Liver (tissue), 9 donors: ENCODE measurements around the gene STXBP1. TPM values are rescaled to one million over a fixed set of nuclear protein-coding genes. Genes with fewer than 3 reads are reported as not detected.

Experiments used
- DNase-seq: peaks from one replicate; pipeline ENCODE4 v3.0.0-alpha.2; 2017; ENCODE audit warnings: low spot score
- H3K27ac ChIP-seq, 2 donors: one replicate each; pipeline ENCODE4 v1.7.0; 2013; ENCODE audit warnings: inconsistent platforms in 2 of 2, low read length in 2 of 2, control low read depth in 1 of 2, low read depth in 1 of 2, mild to moderate bottlenecking in 1 of 2
- H3K27me3 ChIP-seq, 4 donors: one replicate each; pipeline versions ENCODE4 v1.6.1 to v1.7.0; 2013; ENCODE audit warnings: low read length in 3 of 4, inconsistent platforms in 1 of 4, mild to moderate bottlenecking in 1 of 4, moderate library complexity in 1 of 4; ENCODE audit not compliant: control insufficient read depth in 4 of 4, insufficient read depth in 4 of 4
- H3K36me3 ChIP-seq, 4 donors: one replicate each; pipeline versions ENCODE4 v1.6.1 to v1.7.0; 2013; ENCODE audit warnings: low read length in 3 of 4, mild to moderate bottlenecking in 3 of 4, low read depth in 1 of 4, moderate library complexity in 1 of 4; ENCODE audit not compliant: control insufficient read depth in 4 of 4, insufficient read depth in 3 of 4
- H3K4me1 ChIP-seq, 4 donors: one replicate each; pipeline versions ENCODE4 v1.6.1 to v1.7.0; 2013; ENCODE audit warnings: low read length in 3 of 4, mild to moderate bottlenecking in 3 of 4, moderate library complexity in 1 of 4; ENCODE audit not compliant: control insufficient read depth in 4 of 4, insufficient read depth in 4 of 4
- H3K4me3 ChIP-seq, 3 donors: one replicate each; pipeline versions ENCODE4 v1.6.1 to v1.7.0; 2013; ENCODE audit warnings: low read length in 3 of 3, control low read depth in 1 of 3, low read depth in 1 of 3, mild to moderate bottlenecking in 1 of 3
- H3K9ac ChIP-seq, 2 donors: one replicate each; pipeline ENCODE4 v1.7.0; 2013; ENCODE audit warnings: low read length in 2 of 2, mild to moderate bottlenecking in 2 of 2, moderate library complexity in 2 of 2, control low read depth in 1 of 2, low read depth in 1 of 2
- H3K9me3 ChIP-seq, 4 donors: one replicate each; pipeline versions ENCODE4 v1.6.1 to v1.7.0; 2013; ENCODE audit warnings: low read length in 3 of 4; ENCODE audit not compliant: control insufficient read depth in 4 of 4
- ATF3 ChIP-seq: IDR thresholded peaks from 2 replicates; pipeline ENCODE4 v1.6.1; 2016; ENCODE audit warnings: antibody characterized with exemption
- CTCF ChIP-seq: fragments of 150-350 bp; IDR thresholded peaks from 2 replicates; pipeline ENCODE4 v1.5.1; 2017; ENCODE audit warnings: improper control_type of control experiment, low read depth, low read length; ENCODE audit not compliant: missing input control
- EGR1 ChIP-seq, 2 donors: IDR thresholded peaks; 2 replicates each; pipeline ENCODE4 v1.6.1; 2016 to 2018; ENCODE audit warnings: antibody characterized with exemption in 2 of 2, low read depth in 2 of 2
- FOXA1 ChIP-seq: IDR thresholded peaks from 2 replicates; pipeline ENCODE4 v1.6.1; 2016; ENCODE audit warnings: antibody characterized with exemption
- FOXA2 ChIP-seq: IDR thresholded peaks from 2 replicates; pipeline ENCODE4 v1.6.1; 2016; ENCODE audit warnings: antibody characterized with exemption
- GABPA ChIP-seq, 2 donors: IDR thresholded peaks in 1 of 2; conservative IDR thresholded peaks in 1 of 2; 2 replicates each; pipeline ENCODE4 v1.6.1; 2016; ENCODE audit warnings: antibody characterized with exemption in 2 of 2, mild to moderate bottlenecking in 1 of 2, moderate library complexity in 1 of 2
- HNF4A ChIP-seq, 2 donors: conservative IDR thresholded peaks; 2 replicates each; pipeline ENCODE4 v1.6.1; 2016; ENCODE audit warnings: antibody characterized with exemption in 2 of 2, mild to moderate bottlenecking in 2 of 2
- HNF4G ChIP-seq: IDR thresholded peaks from 2 replicates; pipeline ENCODE4 v1.6.1; 2016; ENCODE audit warnings: antibody characterized with exemption
- JUND ChIP-seq, 2 donors: IDR thresholded peaks; 2 replicates each; pipeline ENCODE4 v1.6.1; 2016; ENCODE audit warnings: antibody characterized with exemption in 2 of 2
- MAX ChIP-seq: IDR thresholded peaks from 2 replicates; pipeline ENCODE4 v1.6.1; 2016; ENCODE audit warnings: antibody characterized with exemption
- NR2F2 ChIP-seq: IDR thresholded peaks from 2 replicates; pipeline ENCODE4 v1.6.1; 2016; ENCODE audit warnings: antibody characterized with exemption
- RAD21 ChIP-seq, 2 donors: IDR thresholded peaks; 2 replicates each; pipeline ENCODE4 v1.6.1; 2016; ENCODE audit warnings: antibody characterized with exemption in 2 of 2, mild to moderate bottlenecking in 2 of 2
- REST ChIP-seq: IDR thresholded peaks from 2 replicates; pipeline ENCODE4 v1.6.1; 2016; ENCODE audit warnings: antibody characterized with exemption, mild to moderate bottlenecking
- RXRA ChIP-seq, 2 donors: IDR thresholded peaks; 2 replicates each; pipeline ENCODE4 v1.6.1; 2017 to 2018; ENCODE audit warnings: antibody characterized with exemption in 2 of 2, mild to moderate bottlenecking in 1 of 2
- SP1 ChIP-seq: IDR thresholded peaks from 2 replicates; pipeline ENCODE4 v1.6.1; 2018; ENCODE audit warnings: antibody characterized with exemption, mild to moderate bottlenecking
- YY1 ChIP-seq: IDR thresholded peaks from 2 replicates; pipeline ENCODE4 v1.6.1; 2016; ENCODE audit warnings: antibody characterized with exemption, mild to moderate bottlenecking
- WGBS: extraction: QIAGEN DNeasy Blood & Tissue Kit; methylation state at CpG from one replicate; pipeline ENCODE4 v1.1.7; 2013; 5-methylcytosine and 5-hydroxymethylcytosine counted together
- polyA plus RNA-seq, 2 donors: library from polyadenylated mRNA; stranded (reverse) in 1 of 2; unstranded in 1 of 2; fragments of 200-250 nt in 1 of 2; fragments of >200 nt in 1 of 2; fragmentation: Nextera tagmentation in 1 of 2; extraction: Ambion mirVana in 1 of 2; gene quantifications; one replicate each; pipeline versions ENCODE4 v1.2.1 to v1.2.3, GENCODE V29; 2013 to 2015
- total RNA-seq, 2 donors: library from RNA; depleted of rRNA; stranded (reverse); fragments of >200 nt; gene quantifications; one replicate each; pipeline ENCODE4 v1.2.3, GENCODE V29; 2014
- TF ChIP-seq, protein P1 (sequence below): IDR thresholded peaks from 2 replicates; pipeline ENCODE4 v1.6.1; 2016; ENCODE audit warnings: antibody characterized with exemption
- donor health status: healthy.
- donor health status: healthy.
- donor health status: healthy.
- donor health status: healthy.
- donor health status: healthy.

The STXBP1 gene
- total and polyA plus RNA-seq, 4 donors = 1.7 to 4.6 (median 2.3) TPM

GRCh38 chr9:127626752-127627493 is 14.8 kb downstream of the STXBP1 start (continued):
- TF ChIP-seq HNF4G = no peak
- no peak for TF ChIP-seq GABPA (IDR thresholded peaks at IDR 0.05 in 1 of 2, conservative IDR thresholded peaks at IDR 0.05 in 1 of 2)
- TF ChIP-seq JUND (IDR thresholded peaks at IDR 0.05) = no peak
- no peak for TF ChIP-seq RAD21 (IDR thresholded peaks at IDR 0.05)
- no peak for TF ChIP-seq FOXA2
- TF ChIP-seq FOXA1 = no peak
- TF ChIP-seq CTCF = no peak
- no peak for TF ChIP-seq EGR1 (IDR thresholded peaks at IDR 0.05; ENCODE audit: low read depth in 2 of 2)

DNA sequence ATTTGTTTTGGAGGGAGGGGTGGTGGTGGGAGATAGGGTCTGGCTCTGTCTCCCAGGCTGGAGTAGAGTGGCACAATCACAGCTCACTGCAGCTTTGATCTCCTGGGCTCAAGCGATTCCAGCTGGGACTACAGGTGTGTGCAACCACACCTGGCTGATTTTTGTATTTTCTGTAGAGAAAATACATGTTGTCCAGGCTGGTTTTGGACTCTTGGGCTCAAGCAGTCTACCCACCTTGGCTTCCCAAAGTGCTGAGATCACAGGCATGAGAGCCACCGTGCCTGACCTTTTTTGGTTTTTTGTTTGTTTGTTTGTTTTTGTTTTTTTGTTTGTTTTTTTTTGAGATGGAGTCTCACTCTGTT is 15.4 kb downstream of the STXBP1 start:
- H3K9me3 ChIP-seq = no peaks in the 10 kb centered on the region
- H3K4me3 ChIP-seq = no peak overlapping the region
- no peak for DNase-seq
- no peak for TF ChIP-seq ATF3
- no peak for TF ChIP-seq EGR1 (IDR thresholded peaks at IDR 0.05; ENCODE audit: low read depth in 2 of 2)
- TF ChIP-seq HNF4A (conservative IDR thresholded peaks at IDR 0.05) = no peak
- TF ChIP-seq, protein P1, sequence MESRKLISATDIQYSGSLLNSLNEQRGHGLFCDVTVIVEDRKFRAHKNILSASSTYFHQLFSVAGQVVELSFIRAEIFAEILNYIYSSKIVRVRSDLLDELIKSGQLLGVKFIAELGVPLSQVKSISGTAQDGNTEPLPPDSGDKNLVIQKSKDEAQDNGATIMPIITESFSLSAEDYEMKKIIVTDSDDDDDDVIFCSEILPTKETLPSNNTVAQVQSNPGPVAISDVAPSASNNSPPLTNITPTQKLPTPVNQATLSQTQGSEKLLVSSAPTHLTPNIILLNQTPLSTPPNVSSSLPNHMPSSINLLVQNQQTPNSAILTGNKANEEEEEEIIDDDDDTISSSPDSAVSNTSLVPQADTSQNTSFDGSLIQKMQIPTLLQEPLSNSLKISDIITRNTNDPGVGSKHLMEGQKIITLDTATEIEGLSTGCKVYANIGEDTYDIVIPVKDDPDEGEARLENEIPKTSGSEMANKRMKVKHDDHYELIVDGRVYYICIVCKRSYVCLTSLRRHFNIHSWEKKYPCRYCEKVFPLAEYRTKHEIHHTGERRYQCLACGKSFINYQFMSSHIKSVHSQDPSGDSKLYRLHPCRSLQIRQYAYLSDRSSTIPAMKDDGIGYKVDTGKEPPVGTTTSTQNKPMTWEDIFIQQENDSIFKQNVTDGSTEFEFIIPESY = no peak
- no peak for TF ChIP-seq JUND (IDR thresholded peaks at IDR 0.05)
- no peak for TF ChIP-seq GABPA (IDR thresholded peaks at IDR 0.05 in 1 of 2, conservative IDR thresholded peaks at IDR 0.05 in 1 of 2)
- no peak overlapping the region for H3K9ac ChIP-seq
- no peaks in the 10 kb centered on the region for H3K27me3 ChIP-seq
- H3K4me1 ChIP-seq = no peaks in the 10 kb centered on the region
- 70% methylated on average over 2 of the region's 2 CpGs for WGBS
- no peak overlapping the region for H3K27ac ChIP-seq
- H3K36me3 ChIP-seq = no peaks in the 10 kb centered on the region

- no peak for DNase-seq
- 79% methylated on average over 9 of the region's 9 CpGs for WGBS
- H3K27ac ChIP-seq = no peak overlapping the region
- TF ChIP-seq RXRA (IDR thresholded peaks at IDR 0.05) (no peak), JUND (IDR thresholded peaks at IDR 0.05) (no peak), FOXA2 (no peak), NR2F2 (no peak), SP1 (no peak), ATF3 (no peak), FOXA1 (no peak), HNF4G (no peak), HNF4A (conservative IDR thresholded peaks at IDR 0.05) (no peak), YY1 (no peak), CTCF (no peak), MAX (no peak), REST (no peak), EGR1 (IDR thresholded peaks at IDR 0.05; ENCODE audit: low read depth in 2 of 2) (no peak)
These were observed 16.8 kb downstream of the STXBP1 start for GRCh38 chr9:127628758-127629467.

More at GRCh38 chr9:127628758-127629467, 16.8 kb downstream of the STXBP1 start:
- no peak overlapping the region for H3K4me3 ChIP-seq
- H3K9me3 ChIP-seq = no peaks in the 10 kb centered on the region
- H3K4me1 ChIP-seq = no peaks in the 10 kb centered on the region
- no peaks in the 10 kb centered on the region for H3K27me3 ChIP-seq
- H3K36me3 ChIP-seq = no peaks in the 10 kb centered on the region
- H3K9ac ChIP-seq = no peak overlapping the region
